ENCODE data around the gene KCTD3. TPM values are rescaled to one million over a fixed set of nuclear protein-coding genes. Genes with fewer than 3 reads are reported as not detected.

Gene KCTD3
- total and polyA plus RNA-seq, 9 donors = 36.3 to 47.0 (median 39.8) TPM

DNA sequence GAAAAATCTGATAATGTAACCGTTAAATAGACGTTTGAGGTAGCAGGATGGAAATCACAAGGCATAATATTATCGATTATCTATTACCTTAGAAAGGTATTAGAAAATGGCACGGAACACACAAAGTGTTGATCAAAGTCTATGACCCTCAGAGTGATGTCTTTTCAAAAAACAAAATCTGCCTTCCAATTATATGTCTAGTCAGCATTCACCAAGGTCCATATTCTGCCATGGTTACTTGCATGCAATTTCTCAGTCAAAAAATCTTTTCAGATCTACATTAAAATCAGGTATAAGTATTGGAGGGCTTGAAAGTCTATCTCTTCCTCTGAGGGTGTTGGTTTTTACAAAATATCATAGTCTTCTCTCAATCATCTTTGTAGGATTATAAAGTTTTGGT lies 81.9 kb downstream of the KCTD3 start:
- Histone ChIP-seq H3K4me1 (ENCODE audit: control insufficient read depth, insufficient read depth, low read length) (no peaks in the 10 kb centered on the region), H3K27ac (ENCODE audit: low read length) (no peak overlapping the region), H3K36me3 (ENCODE audit: control insufficient read depth, insufficient read depth, low read length) (no peaks in the 10 kb centered on the region), H3K27me3 (ENCODE audit: control insufficient read depth, insufficient read depth, low read length) (no peaks in the 10 kb centered on the region), H3K9me3 (replicated peaks; ENCODE audit: control insufficient read depth, low read depth, low read length) (no peaks in the 10 kb centered on the region), H3K4me3 (ENCODE audit: low read length) (no peak overlapping the region)
- no peak for DNase-seq
- no CpG with 5 or more reads among the region's 4 CpGs for WGBS (ENCODE audit: insufficient coverage)

- Histone ChIP-seq H3K4me1 (ENCODE audit: control insufficient read depth, insufficient read depth, low read length) (no peaks in the 10 kb centered on the region), H3K27me3 (ENCODE audit: control insufficient read depth, insufficient read depth, low read length) (no peaks in the 10 kb centered on the region), H3K27ac (ENCODE audit: low read length) (no peak overlapping the region), H3K36me3 (ENCODE audit: control insufficient read depth, insufficient read depth, low read length) (no peaks in the 10 kb centered on the region), H3K4me3 (ENCODE audit: low read length) (no peak overlapping the region), H3K9me3 (replicated peaks; ENCODE audit: control insufficient read depth, low read depth, low read length) (no peaks in the 10 kb centered on the region)
- DNase-seq = no peak
- WGBS (ENCODE audit: insufficient coverage) = 60% methylated on average over 4 of the region's 9 CpGs
Observed at GRCh38 chr1:215650446-215651149, 83.5 kb downstream of the KCTD3 start.

DNA sequence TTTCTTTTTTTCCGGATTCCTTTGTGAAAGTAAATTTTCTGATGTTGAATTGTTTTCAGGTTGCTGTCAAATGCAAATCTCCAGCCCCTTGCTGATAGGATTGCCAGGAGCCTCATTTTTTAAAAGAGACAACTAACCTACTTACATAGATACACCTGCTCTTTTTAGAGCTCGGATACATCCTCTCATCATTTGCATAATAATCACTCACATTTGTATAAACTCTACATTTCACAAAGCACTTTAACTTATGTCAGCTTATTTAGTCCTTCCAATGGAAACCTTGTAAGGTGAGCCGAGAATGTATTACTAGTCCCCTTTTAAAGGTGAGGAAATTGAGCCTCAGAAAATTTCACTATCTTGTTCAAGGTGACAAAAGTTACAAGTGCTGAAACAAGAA lies 84.8 kb downstream of the KCTD3 start:
- Histone ChIP-seq H3K4me1 (ENCODE audit: control insufficient read depth, insufficient read depth, low read length) (no peaks in the 10 kb centered on the region), H3K27ac (ENCODE audit: low read length) (no peak overlapping the region), H3K27me3 (ENCODE audit: control insufficient read depth, insufficient read depth, low read length) (no peaks in the 10 kb centered on the region), H3K9me3 (replicated peaks; ENCODE audit: control insufficient read depth, low read depth, low read length) (no peaks in the 10 kb centered on the region), H3K4me3 (ENCODE audit: low read length) (no peak overlapping the region), H3K36me3 (ENCODE audit: control insufficient read depth, insufficient read depth, low read length) (no peaks in the 10 kb centered on the region)
- no peak for DNase-seq
- 80% methylated on average over 1 of the region's 3 CpGs for WGBS (ENCODE audit: insufficient coverage)

- WGBS (ENCODE audit: insufficient coverage) = 71% methylated on average over 1 of the region's 1 CpG
- no peak for DNase-seq
Observed at GRCh38 chr1:215652371-215652770, 85.3 kb downstream of the KCTD3 start.

DNA sequence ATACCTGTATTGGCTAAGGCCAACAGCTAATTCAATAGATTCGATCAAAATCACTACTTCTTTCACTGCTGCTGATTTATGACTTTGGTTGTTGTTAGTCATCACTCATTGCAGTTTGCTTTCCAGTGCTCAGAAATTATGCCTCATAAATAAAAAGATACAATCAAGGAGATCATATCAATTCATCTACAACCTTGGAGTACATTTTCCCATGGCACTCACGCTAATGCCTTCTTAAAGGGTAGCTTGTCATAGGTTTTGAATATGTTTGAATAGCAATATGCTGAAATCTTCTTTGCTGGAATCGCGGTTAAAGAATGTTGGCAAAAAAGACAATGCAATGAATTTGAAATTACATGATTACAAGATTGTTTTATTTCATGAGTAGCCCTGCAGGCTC lies 89.9 kb downstream of the KCTD3 start:
- 100% methylated on average over 2 of the region's 4 CpGs for WGBS (ENCODE audit: insufficient coverage)

More at GRCh38 chr1:215652371-215652770, 85.3 kb downstream of the KCTD3 start:
- no peak overlapping the region for H3K27ac ChIP-seq (ENCODE audit: low read length)
- H3K4me3 ChIP-seq (ENCODE audit: low read length) = no peak overlapping the region
- H3K4me1 ChIP-seq (ENCODE audit: control insufficient read depth, insufficient read depth, low read length) = no peaks in the 10 kb centered on the region
- H3K36me3 ChIP-seq (ENCODE audit: control insufficient read depth, insufficient read depth, low read length) = no peaks in the 10 kb centered on the region
- H3K9me3 ChIP-seq (replicated peaks; ENCODE audit: control insufficient read depth, low read depth, low read length) = no peaks in the 10 kb centered on the region
- H3K27me3 ChIP-seq (ENCODE audit: control insufficient read depth, insufficient read depth, low read length) = no peaks in the 10 kb centered on the region

DNA sequence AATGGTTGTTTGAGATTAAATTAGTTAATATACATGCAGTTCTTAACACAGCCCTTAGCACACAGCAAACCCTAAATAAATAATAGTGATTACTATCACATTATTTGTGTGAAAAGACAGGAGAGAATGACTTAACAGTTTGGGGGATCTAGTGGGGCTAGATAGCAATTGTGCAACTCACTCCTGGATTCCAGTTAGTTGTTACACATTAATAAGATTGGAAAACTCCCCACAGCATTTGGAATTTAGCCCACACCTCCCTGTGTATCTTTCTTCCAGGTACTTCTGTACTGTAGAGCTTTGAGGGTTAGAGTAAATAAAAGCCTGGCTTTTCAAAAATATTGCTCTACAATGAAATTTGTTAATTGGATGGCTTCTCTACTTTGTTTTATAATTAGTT lies 93.2 kb downstream of the KCTD3 start:
- Histone ChIP-seq H3K27ac (ENCODE audit: low read length) (no peak overlapping the region), H3K36me3 (ENCODE audit: control insufficient read depth, insufficient read depth, low read length) (no peaks in the 10 kb centered on the region), H3K4me3 (ENCODE audit: low read length) (no peak overlapping the region), H3K27me3 (ENCODE audit: control insufficient read depth, insufficient read depth, low read length) (no peaks in the 10 kb centered on the region), H3K4me1 (ENCODE audit: control insufficient read depth, insufficient read depth, low read length) (no peaks in the 10 kb centered on the region), H3K9me3 (replicated peaks; ENCODE audit: control insufficient read depth, low read depth, low read length) (no peaks in the 10 kb centered on the region)
- DNase-seq = no peak

More for the DNA sequence above, 89.9 kb downstream of the KCTD3 start:
- H3K4me1 ChIP-seq (ENCODE audit: control insufficient read depth, insufficient read depth, low read length) = no peaks in the 10 kb centered on the region
- H3K9me3 ChIP-seq (replicated peaks; ENCODE audit: control insufficient read depth, low read depth, low read length) = no peaks in the 10 kb centered on the region
- no peak overlapping the region for H3K4me3 ChIP-seq (ENCODE audit: low read length)
- no peak for DNase-seq
- H3K27ac ChIP-seq (ENCODE audit: low read length) = no peak overlapping the region
- no peaks in the 10 kb centered on the region for H3K27me3 ChIP-seq (ENCODE audit: control insufficient read depth, insufficient read depth, low read length)
- H3K36me3 ChIP-seq (ENCODE audit: control insufficient read depth, insufficient read depth, low read length) = no peaks in the 10 kb centered on the region

GRCh38 chr1:215661033-215661432 lies 93.9 kb downstream of the KCTD3 start:
- Histone ChIP-seq H3K4me1 (ENCODE audit: control insufficient read depth, insufficient read depth, low read length) (no peaks in the 10 kb centered on the region), H3K9me3 (replicated peaks; ENCODE audit: control insufficient read depth, low read depth, low read length) (no peaks in the 10 kb centered on the region), H3K4me3 (ENCODE audit: low read length) (no peak overlapping the region), H3K27me3 (ENCODE audit: control insufficient read depth, insufficient read depth, low read length) (no peaks in the 10 kb centered on the region), H3K27ac (ENCODE audit: low read length) (no peak overlapping the region), H3K36me3 (ENCODE audit: control insufficient read depth, insufficient read depth, low read length) (no peaks in the 10 kb centered on the region)
- whole genome bisulfite sequencing (ENCODE audit: insufficient coverage) = 83% methylated on average over 1 of the region's 1 CpG
- DNase-seq = no peak

DNA sequence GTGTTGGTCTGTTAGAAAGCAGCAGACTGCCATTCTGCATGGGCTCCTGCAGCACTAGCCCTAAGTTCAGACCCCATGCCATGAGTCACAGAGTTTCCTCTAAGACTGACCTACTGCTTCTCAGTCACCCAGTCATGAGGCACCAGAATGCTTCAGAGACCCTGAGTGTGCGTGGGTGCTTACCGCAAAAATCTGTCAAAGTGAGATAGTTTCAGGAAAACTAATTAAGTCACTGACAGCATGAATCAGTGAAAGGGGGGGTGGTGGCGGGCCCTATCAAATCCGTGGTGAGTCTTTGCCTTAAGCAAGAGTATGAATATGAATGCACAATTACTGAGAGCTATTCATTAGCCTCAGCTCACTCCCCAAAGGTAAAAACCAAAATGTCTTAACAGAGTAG lies 98.1 kb downstream of the KCTD3 start:
- H3K9me3 ChIP-seq (replicated peaks; ENCODE audit: control insufficient read depth, low read depth, low read length) = no peaks in the 10 kb centered on the region
- H3K36me3 ChIP-seq (ENCODE audit: control insufficient read depth, insufficient read depth, low read length) = no peaks in the 10 kb centered on the region
- no peaks in the 10 kb centered on the region for H3K27me3 ChIP-seq (ENCODE audit: control insufficient read depth, insufficient read depth, low read length)
- H3K4me1 ChIP-seq (ENCODE audit: control insufficient read depth, insufficient read depth, low read length) = no peaks in the 10 kb centered on the region
- no peak overlapping the region for H3K27ac ChIP-seq (ENCODE audit: low read length)
- DNase-seq = no peak
- H3K4me3 ChIP-seq (ENCODE audit: low read length) = no peak overlapping the region
- WGBS (ENCODE audit: insufficient coverage) = 100% methylated on average over 2 of the region's 4 CpGs

- no peaks in the 10 kb centered on the region for H3K27me3 ChIP-seq (ENCODE audit: control insufficient read depth, insufficient read depth, low read length)
Observed at GRCh38 chr1:215667761-215668160, 100.7 kb downstream of the KCTD3 start.

GRCh38 chr1:215669806-215670491 lies 102.8 kb downstream of the KCTD3 start:
- no peak overlapping the region for H3K27ac ChIP-seq (ENCODE audit: low read length)
- no CpG with 5 or more reads among the region's 4 CpGs for WGBS (ENCODE audit: insufficient coverage)
- H3K36me3 ChIP-seq (ENCODE audit: control insufficient read depth, insufficient read depth, low read length) = no peaks in the 10 kb centered on the region
- no peaks in the 10 kb centered on the region for H3K9me3 ChIP-seq (replicated peaks; ENCODE audit: control insufficient read depth, low read depth, low read length)
- no peak for DNase-seq
- no peaks in the 10 kb centered on the region for H3K4me1 ChIP-seq (ENCODE audit: control insufficient read depth, insufficient read depth, low read length)
- no peaks in the 10 kb centered on the region for H3K27me3 ChIP-seq (ENCODE audit: control insufficient read depth, insufficient read depth, low read length)
- no peak overlapping the region for H3K4me3 ChIP-seq (ENCODE audit: low read length)

More at GRCh38 chr1:215667761-215668160, 100.7 kb downstream of the KCTD3 start:
- Histone ChIP-seq H3K4me1 (ENCODE audit: control insufficient read depth, insufficient read depth, low read length) (no peaks in the 10 kb centered on the region), H3K9me3 (replicated peaks; ENCODE audit: control insufficient read depth, low read depth, low read length) (no peaks in the 10 kb centered on the region), H3K4me3 (ENCODE audit: low read length) (no peak overlapping the region), H3K36me3 (ENCODE audit: control insufficient read depth, insufficient read depth, low read length) (no peaks in the 10 kb centered on the region), H3K27ac (ENCODE audit: low read length) (no peak overlapping the region)
- WGBS (ENCODE audit: insufficient coverage) = no CpG with 5 or more reads among the region's 2 CpGs
- DNase-seq = no peak
